ENCODE data around the gene ANKS1B.
"Not testable (repeated sequence)": the region's sequence is repeated elsewhere in the genome, so short reads cannot be mapped to it uniquely, and the experiment has no call there.

Gene ANKS1B

GRCh38 chr12:99039367-99040120 lies 945.2 kb downstream of the ANKS1B start:
- no peak for DNase-seq

DNA sequence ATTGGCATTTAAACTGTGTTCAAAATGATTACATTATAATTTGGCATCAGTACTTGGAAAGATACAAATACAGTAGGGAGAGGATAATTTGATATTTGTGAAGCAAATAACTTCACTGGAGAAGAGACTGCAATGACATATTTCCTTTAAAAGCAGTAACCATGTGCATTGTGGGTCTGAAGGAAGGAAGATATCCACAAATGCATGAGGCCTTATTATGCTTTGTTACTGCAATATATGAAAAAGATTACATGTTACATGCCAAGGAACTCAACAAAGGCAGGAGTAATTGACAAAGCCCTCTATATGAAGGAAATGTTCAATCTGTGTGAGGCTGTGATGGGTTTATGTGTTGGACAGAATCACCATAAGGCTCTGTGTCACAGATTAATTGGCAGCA lies 948.2 kb downstream of the ANKS1B start:
- DNase-seq: no peak

DNA sequence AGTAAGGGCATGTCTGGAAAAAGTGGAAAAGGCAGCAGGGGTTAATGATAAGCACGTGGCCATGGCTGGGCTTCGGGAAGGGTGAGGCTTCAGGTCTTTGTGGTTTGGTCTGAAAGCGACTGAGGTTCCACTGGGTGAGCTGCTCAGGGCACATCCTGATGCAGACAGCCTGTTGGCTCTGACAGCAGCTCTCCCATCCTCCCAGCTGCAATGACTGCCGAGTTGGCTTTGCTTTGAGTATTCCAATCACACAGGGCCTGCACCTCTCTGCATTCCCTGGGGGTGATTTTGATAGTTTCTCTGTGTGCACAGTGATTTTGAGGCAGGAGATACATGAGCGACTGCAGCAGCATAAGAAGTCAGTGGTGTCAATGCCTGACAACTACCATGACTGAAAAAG lies 948.9 kb downstream of the ANKS1B start:
- DNase-seq: no peak

DNA sequence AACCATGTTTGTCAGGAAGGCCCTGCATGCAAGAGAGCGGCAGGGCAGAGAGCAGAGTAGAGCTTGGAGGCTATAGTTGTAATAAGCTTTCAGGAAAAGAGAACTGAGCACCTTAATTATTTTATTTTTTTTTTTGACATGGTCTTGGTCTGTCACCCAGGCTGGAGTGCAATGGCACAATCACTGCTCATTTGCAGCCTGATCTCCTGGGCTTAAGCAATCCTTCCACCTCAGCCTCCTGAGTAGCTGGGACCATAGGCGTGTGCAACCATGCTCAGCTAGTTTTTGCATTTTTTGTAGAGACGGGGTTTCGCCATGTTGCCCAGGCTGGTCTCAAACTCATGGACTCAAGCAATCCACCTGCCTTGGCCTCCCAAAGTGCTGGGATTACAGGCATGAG lies 950.5 kb downstream of the ANKS1B start:
- not testable (repeated sequence) for DNase-seq

DNA sequence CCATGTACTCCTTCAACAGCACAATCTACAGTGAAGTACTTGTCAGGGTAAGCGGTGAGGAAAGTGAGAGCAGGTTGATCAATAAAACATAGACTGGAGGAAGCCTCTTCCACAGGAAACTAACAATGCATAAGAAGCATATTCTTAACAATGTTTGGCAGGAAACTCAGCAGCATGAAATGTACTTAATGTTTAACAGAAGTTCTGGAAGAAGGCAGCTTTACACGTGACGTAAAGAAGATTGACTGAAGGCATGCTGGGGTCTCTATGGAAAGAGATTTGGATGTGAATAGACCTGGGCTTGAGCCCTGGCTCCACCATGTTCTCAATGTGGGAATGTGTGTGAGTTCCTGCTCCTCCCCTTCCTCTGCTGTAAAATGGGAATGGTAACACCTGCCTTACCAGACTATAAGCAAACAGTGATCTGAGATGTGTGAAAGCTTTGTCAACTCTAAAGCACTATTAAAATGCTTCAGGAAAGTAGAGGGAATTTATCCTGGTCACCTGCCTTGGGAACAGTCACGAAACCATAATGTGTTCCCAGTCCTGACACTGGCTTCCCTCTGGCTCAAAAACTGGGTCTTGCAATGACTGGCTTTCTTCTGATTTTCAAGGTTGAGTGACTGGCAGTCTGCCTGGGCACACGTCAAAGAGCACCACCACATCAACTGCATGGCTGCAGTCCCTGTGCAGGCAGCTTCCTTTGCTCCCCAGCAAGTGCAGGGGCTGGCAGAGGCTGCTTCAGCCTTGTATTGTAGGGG lies 955.0 kb downstream of the ANKS1B start:
- DNase-seq: no peak

- no peak for DNase-seq
These were observed 957.3 kb downstream of the ANKS1B start for GRCh38 chr12:99027461-99027860.

- no peak for DNase-seq
These were observed 957.7 kb downstream of the ANKS1B start for GRCh38 chr12:99027055-99027393.

- no peak for DNase-seq
These were observed 958.2 kb downstream of the ANKS1B start for GRCh38 chr12:99026332-99027054.

GRCh38 chr12:99024870-99025269 lies 959.9 kb downstream of the ANKS1B start:
- no peak for DNase-seq

- DNase-seq: no peak
These were observed 960.5 kb downstream of the ANKS1B start for GRCh38 chr12:99024191-99024590.

GRCh38 chr12:99020871-99021270 lies 963.9 kb downstream of the ANKS1B start:
- DNase-seq: no peak

- DNase-seq: no peak
These were observed 964.9 kb downstream of the ANKS1B start for GRCh38 chr12:99019798-99020197.

DNA sequence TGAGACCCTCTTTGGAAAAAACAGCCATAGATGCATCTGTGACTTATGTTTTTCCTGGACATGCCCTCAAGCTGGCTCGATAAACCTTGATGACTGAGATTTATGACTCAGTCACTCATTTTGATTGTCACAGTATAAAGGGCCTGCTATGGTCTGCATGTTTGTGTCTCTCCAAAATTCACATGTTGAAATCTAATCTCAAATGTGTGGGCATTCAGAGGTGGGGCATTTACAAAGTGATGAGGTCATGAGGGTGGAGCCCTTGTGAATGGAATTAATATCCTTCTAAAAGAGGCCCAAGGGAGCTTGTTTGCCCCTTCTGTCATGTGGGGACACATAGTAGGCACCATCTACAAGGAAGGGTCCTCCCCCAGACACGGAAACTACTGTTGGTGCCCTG lies 966.8 kb downstream of the ANKS1B start:
- no peak for DNase-seq

DNA sequence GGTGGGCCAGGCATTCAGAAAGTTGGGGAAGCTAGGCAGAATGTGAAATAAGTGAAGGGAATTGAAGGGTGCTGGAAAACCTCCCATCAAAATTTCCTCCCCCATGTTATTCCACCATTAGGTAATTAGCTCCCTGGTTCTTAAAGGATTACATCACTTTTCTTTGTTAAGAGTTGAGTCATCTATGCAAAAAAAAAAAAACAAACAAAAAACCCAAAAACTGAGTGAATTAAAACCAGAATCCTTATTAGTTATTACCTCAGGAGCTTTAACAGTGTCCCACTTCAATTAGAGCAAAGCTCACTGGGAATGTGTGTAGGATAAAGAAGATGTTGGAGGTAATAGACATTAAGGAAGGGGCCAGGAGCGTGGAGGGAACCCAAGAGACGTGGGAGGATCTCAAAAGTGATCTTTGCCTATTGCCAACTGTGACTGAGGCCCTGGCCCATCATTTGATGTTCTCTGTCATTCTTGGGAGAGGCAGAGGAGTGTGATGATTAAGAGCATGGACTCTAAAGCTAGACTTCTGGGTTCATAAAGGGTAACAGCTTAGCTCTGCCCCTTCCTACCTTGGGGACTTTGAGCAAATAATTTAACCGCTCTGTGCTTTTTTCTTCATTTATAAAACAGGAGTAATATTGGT lies 975.0 kb downstream of the ANKS1B start:
- no peak for DNase-seq

- DNase-seq: no peak
These were observed 979.1 kb downstream of the ANKS1B start for GRCh38 chr12:99005601-99006000.

- no peak for DNase-seq
These were observed 979.8 kb downstream of the ANKS1B start for GRCh38 chr12:99004799-99005466.

GRCh38 chr12:99002731-99003130 lies 982.0 kb downstream of the ANKS1B start:
- DNase-seq: no peak

- no peak for DNase-seq
These were observed 982.6 kb downstream of the ANKS1B start for GRCh38 chr12:99002156-99002555.

DNA sequence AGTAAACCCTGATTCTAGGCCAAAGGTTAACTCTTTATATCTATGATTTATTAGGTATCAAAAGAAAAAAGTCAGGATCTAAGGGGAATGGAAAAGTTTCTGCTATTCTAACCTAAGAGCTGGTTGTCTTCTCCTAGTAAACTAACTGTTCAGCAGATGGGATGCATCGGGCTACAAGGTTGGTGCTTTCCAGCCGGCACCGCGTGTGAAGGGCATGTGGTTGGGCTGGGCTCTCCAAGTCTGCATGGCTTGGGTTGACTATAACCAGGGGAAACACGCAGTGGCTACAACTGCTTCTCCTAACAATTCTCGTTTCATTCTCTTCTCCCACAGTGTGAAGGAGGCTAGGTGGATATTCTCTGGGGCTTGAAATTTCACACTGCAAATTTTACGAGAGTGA lies 985.2 kb downstream of the ANKS1B start:
- no peak for DNase-seq

DNA sequence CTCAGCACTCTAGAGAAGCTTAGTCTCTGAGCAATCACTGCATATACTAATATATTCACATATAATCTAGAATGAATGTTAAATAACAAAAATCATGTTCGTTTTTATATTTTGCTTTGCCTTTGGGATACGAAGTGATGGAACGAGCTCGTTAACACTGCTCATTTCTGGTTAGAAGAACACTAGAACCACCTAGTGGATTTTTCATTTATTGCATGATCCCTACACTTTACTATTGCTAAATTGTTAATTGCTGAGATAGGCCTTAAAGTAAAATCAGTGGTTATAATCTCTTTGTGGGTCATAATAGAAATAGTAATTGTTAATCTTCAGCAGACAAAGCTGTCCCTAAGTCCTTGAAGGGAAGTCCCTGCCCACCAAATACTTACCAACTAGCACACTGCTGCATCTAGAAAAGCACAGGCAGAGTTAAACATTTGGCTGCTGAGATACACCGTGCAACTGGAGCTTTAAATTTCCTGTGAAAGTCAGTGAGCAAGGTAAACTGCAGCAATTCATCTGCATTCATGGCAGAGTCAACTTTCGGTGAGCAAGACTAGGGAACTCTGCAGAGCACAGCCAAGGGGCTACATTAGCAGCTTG lies 985.9 kb downstream of the ANKS1B start:
- DNase-seq: peak; percentile 53

GRCh38 chr12:98997899-98998298 lies 986.8 kb downstream of the ANKS1B start:
- DNase-seq: no peak

- DNase-seq: no peak
These were observed 994.1 kb downstream of the ANKS1B start for GRCh38 chr12:98990648-98991047.
